ENCODE results near the gene LAT. TPM values are rescaled to one million over a fixed set of nuclear protein-coding genes. Genes with fewer than 3 reads are reported as not detected.

Gene LAT
- total and polyA plus RNA-seq, 5 experiments from 2014 or later, result 255 to 353 (median 308) TPM

- Mint-ChIP-seq H3K4me3 (peak overlapping the region in 7 of 10 donors; percentile 6 to 47 (median 34)), H3K27ac (peak overlapping the region; percentile 45 to 95 (median 79)), H3K9me3 (no peaks in the 10 kb centered on the region), H3K27me3 (no peaks in the 10 kb centered on the region), H3K4me1 (peaks cover 21 to 44% (median 38%) of the 10 kb centered on the region in 4 donors), H3K36me3 (no peaks in the 10 kb centered on the region)
- ATAC-seq (peak; percentile 79 to 90), DNase-seq (peak; percentile 22 to 80 (median 36))
- POLR2A ChIA-PET, result interaction anchor here (0.8 to 3.4 kb wide), 9 partner anchors 8 to 56 kb away, joined by 3 to 13 read pairs (median 6); partner anchors contain the start of genes LAT and SPNS1
These were observed 44.5 kb downstream of the LAT start for GRCh38 chr16:29029168-29029994.

DNA sequence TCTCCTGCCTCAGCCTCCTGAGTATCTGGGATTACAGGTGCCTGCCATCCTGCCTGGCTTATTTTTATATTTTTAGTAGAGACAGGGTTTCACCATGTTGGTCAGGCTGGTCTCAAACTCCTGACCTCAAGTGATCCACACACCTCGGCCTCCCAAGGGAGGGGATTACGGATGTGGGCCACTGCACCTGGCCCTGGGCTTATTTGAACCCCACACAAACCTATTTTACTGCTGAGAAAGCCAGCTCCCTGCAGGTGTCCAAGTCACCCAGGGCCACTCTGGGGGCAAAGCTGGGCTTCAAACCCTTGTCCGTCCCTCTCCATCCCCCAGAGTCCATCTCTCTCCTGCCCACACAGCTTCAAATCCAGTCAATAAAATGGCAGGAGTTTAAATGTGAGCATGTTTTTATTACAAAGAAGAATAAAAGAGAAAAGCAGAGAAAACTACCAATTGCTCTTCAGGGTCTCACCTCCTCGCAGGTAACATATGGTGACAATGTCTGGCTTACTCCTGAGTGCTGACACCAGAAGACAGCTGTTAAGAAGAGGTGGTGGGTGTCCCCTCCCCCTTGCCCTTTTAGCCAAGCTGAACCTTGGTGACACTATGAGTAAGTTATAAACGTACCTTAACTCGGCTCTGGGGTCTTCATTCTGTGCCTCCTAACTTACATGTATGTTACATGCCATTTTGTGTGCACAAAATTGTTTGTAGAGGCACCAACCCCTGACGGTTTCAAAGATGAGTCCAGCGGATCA is 45.4 kb downstream of the LAT start:
- Mint-ChIP-seq H3K4me1 (peaks cover 16 to 35% (median 29%) of the 10 kb centered on the region in 4 donors), H3K27ac (peak overlapping the region in 9 of 10 donors; percentile 31 to 90 (median 71)), H3K4me3 (peak overlapping the region in 1 of 10 donors; percentile 22), H3K36me3 (no peaks in the 10 kb centered on the region), H3K9me3 (no peaks in the 10 kb centered on the region), H3K27me3 (no peaks in the 10 kb centered on the region)
- POLR2A ChIA-PET, result interaction anchor here (0.8 to 3.4 kb wide), 7 partner anchors 9 to 57 kb away, joined by 3 to 13 read pairs (median 6); partner anchors contain the start of genes LAT and SPNS1
- no peak for ATAC-seq
- DNase-seq, result peak in 1 of 10 donors; percentile 26

Other genes with a start within 250 kb of the LAT start
- gene NPIPB9, start 233.3 kb upstream of the LAT start, total RNA-seq, result 1 to 10 TPM; 5.8 to 6.2 TPM
- under 1 TPM in 2 of 3 donors, not detected in 1; 0.25 to 0.53 TPM for gene NPIPB9, start 233.3 kb upstream of the LAT start, polyA plus RNA-seq
- gene ATXN2L, start 162.1 kb upstream of the LAT start, total RNA-seq, result 100 to 1,000 TPM; 310 to 339 TPM
- 10 to 100 TPM; 14.2 to 28.4 (median 19.5) TPM for gene ATXN2L, start 162.1 kb upstream of the LAT start, polyA plus RNA-seq
- 100 to 1,000 TPM; 117 to 120 TPM for gene TUFM, start 138.7 kb upstream of the LAT start, total RNA-seq
- gene TUFM, start 138.7 kb upstream of the LAT start, polyA plus RNA-seq, result 100 to 1,000 TPM; 141 to 155 (median 152) TPM
- gene SH2B1, start 121.2 kb upstream of the LAT start, total RNA-seq, result 100 to 1,000 TPM; 110 to 117 TPM
- 1 to 10 TPM; 1.1 to 2.5 (median 2.2) TPM for gene SH2B1, start 121.2 kb upstream of the LAT start, polyA plus RNA-seq
- 1 to 10 TPM in 1 of 2 experiments, under 1 TPM in 1; 0.58 to 1.2 TPM for gene ATP2A1, start 106.6 kb upstream of the LAT start, total RNA-seq
- not detected for gene ATP2A1, start 106.6 kb upstream of the LAT start, polyA plus RNA-seq
- gene RABEP2, start 59.8 kb upstream of the LAT start, total RNA-seq, result 10 to 100 TPM; 34.1 to 35.7 TPM
- 1 to 10 TPM; 2.8 to 6.5 (median 3.0) TPM for gene RABEP2, start 59.8 kb upstream of the LAT start, polyA plus RNA-seq
- 1 to 10 TPM; 6.9 to 7.6 TPM for gene CD19, start 53.1 kb upstream of the LAT start, total RNA-seq
- under 1 TPM; 0.17 to 0.19 (median 0.19) TPM for gene CD19, start 53.1 kb upstream of the LAT start, polyA plus RNA-seq
- gene NFATC2IP, start 34.1 kb upstream of the LAT start, total RNA-seq, result 100 to 1,000 TPM; 112 to 116 TPM
- 10 to 100 TPM; 22.8 to 30.2 (median 28.7) TPM for gene NFATC2IP, start 34.1 kb upstream of the LAT start, polyA plus RNA-seq
- 10 to 100 TPM; 38.1 to 45.0 TPM for gene SPNS1, start 10.3 kb upstream of the LAT start, total RNA-seq
- gene SPNS1, start 10.3 kb upstream of the LAT start, polyA plus RNA-seq, result 10 to 100 TPM; 12.7 to 29.7 (median 24.9) TPM